Smooth muscle cell (in vitro differentiated cells): ENCODE results near the gene STAC2. TPM values are rescaled to one million over a fixed set of nuclear protein-coding genes. Genes with fewer than 3 reads are reported as not detected.

Experiments
- DNase-seq: peaks from one replicate; lab custom pipeline; 2025; ENCODE audit not compliant: unreplicated experiment; lab: John Stamatoyannopoulos, UW
- H2AFZ ChIP-seq: fragments of 200-600 bp; sonication (generic); 2 replicates; pipeline ENCODE4 v1.6.0; 2016; ENCODE audit warnings: antibody characterized with exemption, low read depth, mild to moderate bottlenecking
- H3F3A ChIP-seq: fragments of 200-600 bp; sonication (generic); 2 replicates; pipeline ENCODE4 v1.6.0; 2017; ENCODE audit warnings: antibody characterized with exemption, low read depth
- H3K27ac ChIP-seq: fragments of 200-600 bp; sonication (generic); 2 replicates; pipeline ENCODE4 v1.5.1; 2016; ENCODE audit warnings: low read depth, mild to moderate bottlenecking
- H3K27me3 ChIP-seq: fragments of 200-600 bp; sonication (generic); 2 replicates; pipeline ENCODE4 v1.6.1; 2016; ENCODE audit warnings: low read depth, mild to moderate bottlenecking
- H3K36me3 ChIP-seq: fragments of 200-600 bp; sonication (generic); 2 replicates; pipeline ENCODE4 v1.5.1; 2016; ENCODE audit warnings: low read depth
- H3K4me1 ChIP-seq: fragments of 200-600 bp; sonication (generic); 2 replicates; pipeline ENCODE4 v1.5.1; 2016; ENCODE audit warnings: low read depth
- H3K4me2 ChIP-seq: fragments of 200-600 bp; sonication (generic); 2 replicates; pipeline ENCODE4 v1.6.0; 2016; ENCODE audit warnings: mild to moderate bottlenecking
- H3K4me3 ChIP-seq: fragments of 200-600 bp; sonication (generic); 2 replicates; pipeline ENCODE4 v1.5.1; 2016; ENCODE audit warnings: mild to moderate bottlenecking
- H3K79me2 ChIP-seq: fragments of 200-600 bp; sonication (generic); 2 replicates; pipeline ENCODE4 v1.6.0; 2016; ENCODE audit warnings: low read depth, mild to moderate bottlenecking
- H3K9ac ChIP-seq: fragments of 200-600 bp; sonication (generic); 2 replicates; pipeline ENCODE4 v1.6.0; 2016; ENCODE audit warnings: low read depth
- H3K9me3 ChIP-seq: fragments of 200-600 bp; sonication (generic); replicated peaks from 2 replicates; pipeline ENCODE4 v1.5.1; 2016; ENCODE audit warnings: low read depth
- H4K20me1 ChIP-seq: fragments of 200-600 bp; sonication (generic); 2 replicates; pipeline ENCODE4 v1.6.0; 2016; ENCODE audit warnings: low read depth
- WGBS: methylation state at CpG from one replicate; pipeline ENCODE4 v1.1.7; 2016; ENCODE audit warnings: low lambda C conversion rate; 5-methylcytosine and 5-hydroxymethylcytosine counted together
- polyA plus RNA-seq: library from polyadenylated mRNA; unstranded; fragments of >200 nt; fragmentation: Nextera tagmentation; extraction: Ambion mirVana; gene quantifications from 2 replicates; pipeline ENCODE4 v1.2.1, GENCODE V29; 2016
- total RNA-seq: library from RNA; depleted of rRNA; stranded (reverse); fragments of >200 nt; gene quantifications from 2 replicates; pipeline ENCODE4 v1.2.3, GENCODE V29; 2014
- TF ChIP-seq, protein P1 (sequence below): fragments of 200-600 bp; sonication (generic); IDR thresholded peaks from 2 replicates; pipeline ENCODE4 v1.5.1; 2017; ENCODE audit warnings: borderline replicate concordance, mild to moderate bottlenecking, antibody characterized with exemption; ENCODE audit not compliant: insufficient read depth, poor library complexity, severe bottlenecking

Gene STAC2
- total and polyA plus RNA-seq, 2 experiments from 2014 or later = 0.09 to 0.32 TPM

GRCh38 chr17:39166437-39167335 is 59.1 kb downstream of the STAC2 start:
- Histone ChIP-seq H3K79me2 (no peaks in the 10 kb centered on the region), H3K9me3 (no peaks in the 10 kb centered on the region), H3K27ac (no peak overlapping the region), H3F3A (peaks cover 7% of the 10 kb centered on the region), H4K20me1 (no peaks in the 10 kb centered on the region), H3K4me2 (peak overlapping the region; percentile 16), H3K36me3 (no peaks in the 10 kb centered on the region), H3K27me3 (peaks cover 19% of the 10 kb centered on the region), H2AFZ (no peak overlapping the region), H3K9ac (no peak overlapping the region), H3K4me3 (no peak overlapping the region), H3K4me1 (peaks cover 4% of the 10 kb centered on the region)
- DNase-seq = no peak
- 70% methylated on average over 7 of the region's 7 CpGs for WGBS
- TF ChIP-seq, protein P1, sequence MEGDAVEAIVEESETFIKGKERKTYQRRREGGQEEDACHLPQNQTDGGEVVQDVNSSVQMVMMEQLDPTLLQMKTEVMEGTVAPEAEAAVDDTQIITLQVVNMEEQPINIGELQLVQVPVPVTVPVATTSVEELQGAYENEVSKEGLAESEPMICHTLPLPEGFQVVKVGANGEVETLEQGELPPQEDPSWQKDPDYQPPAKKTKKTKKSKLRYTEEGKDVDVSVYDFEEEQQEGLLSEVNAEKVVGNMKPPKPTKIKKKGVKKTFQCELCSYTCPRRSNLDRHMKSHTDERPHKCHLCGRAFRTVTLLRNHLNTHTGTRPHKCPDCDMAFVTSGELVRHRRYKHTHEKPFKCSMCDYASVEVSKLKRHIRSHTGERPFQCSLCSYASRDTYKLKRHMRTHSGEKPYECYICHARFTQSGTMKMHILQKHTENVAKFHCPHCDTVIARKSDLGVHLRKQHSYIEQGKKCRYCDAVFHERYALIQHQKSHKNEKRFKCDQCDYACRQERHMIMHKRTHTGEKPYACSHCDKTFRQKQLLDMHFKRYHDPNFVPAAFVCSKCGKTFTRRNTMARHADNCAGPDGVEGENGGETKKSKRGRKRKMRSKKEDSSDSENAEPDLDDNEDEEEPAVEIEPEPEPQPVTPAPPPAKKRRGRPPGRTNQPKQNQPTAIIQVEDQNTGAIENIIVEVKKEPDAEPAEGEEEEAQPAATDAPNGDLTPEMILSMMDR = no peak

DNA sequence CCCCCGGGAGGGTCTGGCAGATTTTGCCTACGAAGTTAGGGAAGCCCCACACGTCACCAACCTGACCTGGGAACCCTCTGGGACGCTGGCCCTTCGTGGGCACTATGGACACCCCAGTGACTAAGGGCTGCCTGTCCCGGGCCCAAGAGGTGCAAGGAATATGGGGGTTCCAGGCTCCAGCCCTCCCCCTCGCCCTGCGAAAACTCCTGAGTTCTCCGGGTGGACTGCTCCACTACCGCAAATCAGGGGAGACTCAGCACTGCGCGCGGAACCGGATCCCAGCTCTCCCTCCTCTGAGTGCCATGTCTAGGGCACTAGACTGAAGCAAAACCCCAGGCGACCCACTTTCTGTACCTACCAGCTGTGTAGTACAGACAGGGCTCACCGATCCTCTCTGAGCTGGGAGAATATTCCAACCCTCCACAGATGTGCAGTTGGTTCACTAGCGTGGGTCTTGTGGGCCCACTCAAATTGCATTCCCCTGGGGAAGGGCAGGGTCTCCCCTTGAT is 59.9 kb downstream of the STAC2 start, which contains the start of gene ARL5C:
TSS of gene ARL5C (minus strand) at position 321 of the 509 bp plus-strand sequence. CDS start 401 bp downstream, outside the sequence.
- Histone ChIP-seq H3K9me3 (no peaks in the 10 kb centered on the region), H3F3A (peaks cover 7% of the 10 kb centered on the region), H2AFZ (peak within 1 kb of the TSS; percentile 89), H3K4me2 (peak within 1 kb of the TSS; percentile 97), H3K36me3 (no peaks in the 10 kb centered on the region), H3K4me1 (peaks cover 4% of the 10 kb centered on the region), H4K20me1 (no peaks in the 10 kb centered on the region), H3K27me3 (peaks cover 19% of the 10 kb centered on the region), H3K9ac (peak within 1 kb of the TSS; percentile 43), H3K4me3 (peak within 1 kb of the TSS; percentile 67), H3K79me2 (no peaks in the 10 kb centered on the region), H3K27ac (no peak within 1 kb of the TSS)
- TF ChIP-seq, protein P1 = no peak
- 65% methylated on average over 17 of the region's 17 CpGs for WGBS
- DNase-seq = no peak

DNA sequence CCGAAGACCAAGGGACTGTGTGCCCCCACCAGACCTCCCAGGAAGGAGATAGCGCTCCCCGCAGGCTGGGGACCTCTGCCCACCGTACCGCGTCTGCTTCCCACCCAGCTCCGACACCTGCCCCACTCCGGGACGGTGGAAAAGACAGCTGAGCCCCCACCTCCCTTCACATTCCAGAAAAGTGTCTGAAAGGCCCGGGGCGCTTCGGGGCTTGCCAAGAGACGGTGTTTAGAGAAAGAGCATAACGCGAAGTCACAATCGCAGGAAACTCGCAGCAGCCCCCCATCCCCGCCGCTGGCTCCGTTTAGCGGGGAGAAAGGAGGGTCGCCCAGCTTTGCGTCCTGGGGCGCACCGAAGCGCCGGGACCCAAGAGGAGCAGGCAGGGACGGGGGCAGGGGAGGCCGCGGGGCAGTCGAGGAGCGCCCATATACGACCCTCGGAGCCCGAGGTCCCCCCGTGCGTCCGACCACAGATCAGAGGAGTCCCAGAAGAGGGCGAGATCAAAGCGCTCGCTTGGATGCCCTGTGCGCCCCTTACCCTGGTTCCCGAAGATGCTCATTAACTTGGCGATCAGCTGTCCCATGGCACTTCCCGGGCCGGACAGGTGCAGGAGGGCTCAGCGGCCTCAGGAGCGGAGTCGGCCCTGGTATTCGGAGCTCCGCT is 60.4 kb downstream of the STAC2 start:
- Histone ChIP-seq H3K4me3 (peak overlapping the region; percentile 67), H3F3A (peaks cover 7% of the 10 kb centered on the region), H3K9ac (peak overlapping the region; percentile 43)

More for the DNA sequence above, 60.4 kb downstream of the STAC2 start:
- Histone ChIP-seq H3K27ac (no peak overlapping the region), H3K9me3 (no peaks in the 10 kb centered on the region), H3K36me3 (no peaks in the 10 kb centered on the region), H3K4me2 (peak overlapping the region; percentile 97), H2AFZ (peak overlapping the region; percentile 89), H3K4me1 (peaks cover 4% of the 10 kb centered on the region), H4K20me1 (no peaks in the 10 kb centered on the region), H3K79me2 (no peaks in the 10 kb centered on the region), H3K27me3 (peaks cover 19% of the 10 kb centered on the region)
- no peak for DNase-seq
- TF ChIP-seq, protein P1 = no peak
- 12% methylated on average over 51 of the region's 51 CpGs for WGBS
